K562 (cell line): ENCODE measurements around the gene ZNF691. TPM values are rescaled to one million over a fixed set of nuclear protein-coding genes. Genes with fewer than 3 reads are reported as not detected.
A peak's percentile ranks its signal among the peaks of the same experiment; 100 is the strongest.

Source experiments
- ARID3B ChIP-seq: fragments of 250-450 bp; sonication (Bioruptor Pico); IDR thresholded peaks from 2 replicates; pipeline ENCODE4 v1.4.0; 2020; ENCODE audit warnings: borderline replicate concordance
- BRD9 ChIP-seq: fragments of 450-650 bp; IDR thresholded peaks from 2 replicates; pipeline ENCODE4 v1.6.1; 2018; ENCODE audit warnings: low read depth; ENCODE audit not compliant: partially characterized antibody
- CEBPB ChIP-seq: fragments of 450-650 bp; IDR thresholded peaks from 2 replicates; pipeline ENCODE4 v1.6.1; 2016; ENCODE audit warnings: missing genetic modification characterization, missing compliant biosample characterization
- COPS2 ChIP-seq: fragments of 450-650 bp; conservative IDR thresholded peaks from 2 replicates; pipeline ENCODE4 v1.6.1; 2016; ENCODE audit warnings: mild to moderate bottlenecking, moderate library complexity
- CREM ChIP-seq: IDR thresholded peaks from 2 replicates; pipeline ENCODE4 v1.6.1; 2014; ENCODE audit warnings: antibody characterized with exemption, low read depth
- E2F5 ChIP-seq: sonication (generic); formaldehyde crosslinking; IDR thresholded peaks from 2 replicates; pipeline ENCODE4 v1.8.0; 2022; ENCODE audit warnings: mild to moderate bottlenecking, missing genetic modification reagents
- GATAD2B ChIP-seq: fragments of 450-650 bp; IDR thresholded peaks from 2 replicates; pipeline ENCODE4 v1.6.1; 2017; ENCODE audit warnings: mild to moderate bottlenecking, borderline replicate concordance
- HSF4 ChIP-seq: fragments of 250-450 bp; sonication (Bioruptor Pico); IDR thresholded peaks from 2 replicates; pipeline ENCODE4 v2.1.2; 2022; ENCODE audit warnings: mild to moderate bottlenecking, moderate library complexity, borderline replicate concordance
- KLF1 ChIP-seq: fragments of 450-650 bp; IDR thresholded peaks from 2 replicates; pipeline ENCODE4 v1.6.1; 2016; ENCODE audit warnings: missing genetic modification characterization, missing compliant biosample characterization
- MBD2 ChIP-seq: sonication (generic); IDR thresholded peaks from 2 replicates; pipeline ENCODE4 v1.6.1; 2016; ENCODE audit warnings: low read depth, borderline replicate concordance
- MEF2D ChIP-seq: conservative IDR thresholded peaks from 2 replicates; pipeline ENCODE4 v1.6.1; 2016; ENCODE audit warnings: low read depth, missing genetic modification characterization, missing compliant biosample characterization
- PATZ1 ChIP-seq: fragments of 250-450 bp; sonication (Bioruptor Pico); IDR thresholded peaks from 2 replicates; pipeline ENCODE4 v1.5.0; 2020; ENCODE audit warnings: mild to moderate bottlenecking, borderline replicate concordance
- PPARD ChIP-seq: fragments of 250-450 bp; sonication (Bioruptor Pico); IDR thresholded peaks from 2 replicates; pipeline ENCODE4 v1.8.0; 2022; ENCODE audit warnings: inconsistent platforms, mild to moderate bottlenecking, moderate library complexity
- PRPF4 ChIP-seq: fragments of 200-400 bp; formaldehyde crosslinking; IDR thresholded peaks from one replicate; pipeline ENCODE4 v1.6.1; 2017; ENCODE audit warnings: low read length, low read depth, mild to moderate bottlenecking; ENCODE audit not compliant: insufficient read depth, poor library complexity, severe bottlenecking
- SIN3A ChIP-seq, 2 experiments: fragments of 150-350 bp in 1 of 2; IDR thresholded peaks; 2 replicates each; pipeline ENCODE4 v1.6.1; 2011 to 2016; ENCODE audit warnings: borderline replicate concordance in 2 of 2, low read depth in 2 of 2, low read length in 2 of 2, mild to moderate bottlenecking in 2 of 2, moderate library complexity in 2 of 2; ENCODE audit not compliant: control insufficient read depth in 1 of 2
- SMARCE1 ChIP-seq: fragments of 450-650 bp; IDR thresholded peaks from 2 replicates; pipeline ENCODE4 v1.7.1; 2016; ENCODE audit warnings: mild to moderate bottlenecking
- STAT5A ChIP-seq: IDR thresholded peaks from 2 replicates; pipeline ENCODE4 v1.6.1; 2012; ENCODE audit warnings: low read length, inconsistent platforms, borderline replicate concordance
- THRB ChIP-seq: fragments of 450-650 bp; formaldehyde crosslinking; conservative IDR thresholded peaks from 2 replicates; pipeline ENCODE4 v1.4.0; 2022; ENCODE audit warnings: mild to moderate bottlenecking, missing genetic modification characterization
- ZNF224 ChIP-seq: sonication (generic); formaldehyde crosslinking; IDR thresholded peaks from 2 replicates; pipeline ENCODE4 v1.8.0; 2022; ENCODE audit warnings: mild to moderate bottlenecking, missing genetic modification reagents
- ZNF347 ChIP-seq: fragments of 450-650 bp; formaldehyde crosslinking; IDR thresholded peaks from 2 replicates; pipeline ENCODE4 v1.4.0; 2020; ENCODE audit warnings: low read depth, mild to moderate bottlenecking, moderate library complexity
- ZNF766 ChIP-seq: fragments of 200-800 bp; sonication (Bioruptor generic); conservative IDR thresholded peaks from 2 replicates; pipeline ENCODE4 v1.6.1; 2016; ENCODE audit warnings: missing genetic modification characterization, missing compliant biosample characterization
- ZNF778 ChIP-seq: fragments of 450-650 bp; formaldehyde crosslinking; IDR thresholded peaks from 2 replicates; pipeline ENCODE4 v1.4.0; 2020; ENCODE audit warnings: mild to moderate bottlenecking, moderate library complexity
- ZNF785 ChIP-seq: fragments of 250-450 bp; sonication (Bioruptor Pico); IDR thresholded peaks from 2 replicates; pipeline ENCODE4 v1.4.0; 2020; ENCODE audit warnings: mild to moderate bottlenecking
- polyA plus RNA-seq, 8 experiments: library from polyadenylated mRNA; depleted of rRNA in 4 of 8; stranded (reverse) in 5 of 8; unstranded in 3 of 8; fragments of >200 nt; fragmentation: Nextera tagmentation in 2 of 8; fragmentation: Illumina TruSeq in 1 of 8; extraction: Ambion mirVana in 2 of 8; extraction: Trizol in 1 of 8; gene quantifications; 2 replicates each; pipeline versions ENCODE4 v1.2.1 to v1.2.3, GENCODE V29; 2011 to 2014; ENCODE audit warnings: inconsistent platforms in 1 of 8, missing spikeins in 1 of 8
- total RNA-seq, 7 experiments: library from RNA; depleted of rRNA in 6 of 7; stranded (reverse); fragments of >200 nt in 6 of 7; fragmentation: Illumina TruSeq in 2 of 7; extraction: Trizol in 2 of 7; gene quantifications; 2 replicates each; pipeline versions ENCODE4 v1.2.1 to v1.2.3, GENCODE V29; 2011 to 2021; ENCODE audit warnings: low replicate concordance in 1 of 7

Gene ZNF691
- total and polyA plus RNA-seq, 9 of the 15 experiments (the other 6 are each of a cell fraction or from before 2014, with no cell fraction given) = 10.7 to 30.4 (median 14.8) TPM

- TF ChIP-seq SIN3A (IDR thresholded peaks at IDR 0.05; ENCODE audit: borderline replicate concordance in 2 of 2, control insufficient read depth in 1 of 2, low read depth in 2 of 2, low read length in 2 of 2) = peak in 1 of 2 experiments; percentile 78; a peak in 1 of 4 replicates
- TF ChIP-seq PRPF4 = no peak
- TF ChIP-seq ZNF778 (CRISPR knock-in tag) = no peak
- peak; percentile 53; the same call in 1 of the 2 replicates for TF ChIP-seq CEBPB (tag)
- TF ChIP-seq ZNF224 (CRISPR knock-in tag) = no peak
- TF ChIP-seq ZNF766 (CRISPR knock-in tag) = peak; percentile 94
- TF ChIP-seq CREM = peak; percentile 54
- TF ChIP-seq E2F5 (CRISPR knock-in tag) = no peak
- TF ChIP-seq GATAD2B = peak; percentile 93
- TF ChIP-seq SMARCE1 = peak; percentile 99
- peak; percentile 94 for TF ChIP-seq STAT5A
- TF ChIP-seq BRD9 = peak; percentile 74
- no peak for TF ChIP-seq COPS2
- TF ChIP-seq ARID3B (CRISPR knock-in tag) = 0 out of 2 replicates have a peak, but pooled peaks have one; percentile 36
- no peak for TF ChIP-seq THRB
- peak; percentile 100 for TF ChIP-seq KLF1
- TF ChIP-seq MEF2D (tag) = peak; percentile 79
- no peak for TF ChIP-seq PATZ1 (CRISPR knock-in tag)
- TF ChIP-seq MBD2 = peak; percentile 82
- TF ChIP-seq ZNF785 (CRISPR knock-in tag) = no peak
- TF ChIP-seq ZNF347 (CRISPR knock-in tag) = no peak
- TF ChIP-seq PPARD = no peak
- TF ChIP-seq HSF4 (CRISPR knock-in tag) = no peak
Measured at GRCh38 chr1:42825036-42825851, 21.2 kb upstream of the ZNF691 start (continued).
